HG03066 (cell line): ENCODE results near the gene HMCN1.

Source experiments
- ATAC-seq: cut with Tn5 transposase; IDR thresholded peaks from one replicate; pipeline ENCODE4 v1.9.1; 2021; ENCODE audit warnings: low read depth; ENCODE audit not compliant: unreplicated experiment

The HMCN1 gene

DNA sequence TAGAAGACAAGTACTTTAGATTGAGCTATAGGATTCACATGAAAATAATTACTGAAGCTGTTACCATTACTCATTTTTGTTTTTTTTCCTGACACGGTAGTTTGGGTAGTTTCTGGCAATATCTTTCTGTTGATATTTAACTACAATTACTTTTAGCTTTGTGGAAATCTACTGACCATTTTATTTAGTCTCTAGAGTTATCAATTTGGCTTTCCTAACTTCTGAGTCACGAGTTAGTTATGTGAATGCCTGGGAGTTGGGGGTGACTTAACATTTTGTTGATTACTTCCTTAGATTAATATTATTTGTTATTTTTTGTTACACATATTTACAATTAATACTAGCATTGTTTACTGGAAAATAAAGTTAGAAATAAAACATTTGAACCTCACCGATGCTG, 160.6 kb downstream of the HMCN1 start:
- no peak for ATAC-seq

DNA sequence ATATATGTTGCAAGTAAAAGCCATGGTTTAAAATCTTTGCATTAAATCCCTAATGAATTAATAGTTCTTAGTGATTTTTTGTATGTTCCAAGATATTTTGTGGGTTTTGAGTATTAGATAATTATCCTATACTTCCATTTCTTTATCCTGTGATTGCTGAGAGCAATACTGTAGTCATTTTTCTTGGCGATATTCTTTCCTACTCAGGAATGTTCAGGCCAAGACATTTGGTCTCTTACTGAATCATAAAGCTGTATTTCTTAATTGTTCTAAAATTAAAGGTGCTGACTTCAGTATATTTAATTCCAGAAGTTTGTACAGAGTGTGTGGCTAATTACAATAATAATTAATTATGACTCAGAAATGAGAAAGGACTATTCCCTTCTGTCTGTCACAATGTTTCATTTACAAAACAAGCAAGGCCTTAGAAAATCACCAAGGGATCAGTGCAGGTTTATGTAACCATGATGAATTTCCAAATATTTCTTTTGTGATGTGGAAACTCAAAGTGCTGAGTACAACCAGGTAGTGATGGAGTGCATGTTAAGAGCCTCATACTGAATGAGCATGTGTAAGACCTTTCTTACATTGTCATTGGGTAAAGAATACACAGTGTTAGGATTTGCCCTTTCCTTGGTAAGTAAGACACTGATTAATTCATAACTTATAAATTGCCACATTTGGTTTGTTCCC, 161.2 kb downstream of the HMCN1 start:
- no peak for ATAC-seq

DNA sequence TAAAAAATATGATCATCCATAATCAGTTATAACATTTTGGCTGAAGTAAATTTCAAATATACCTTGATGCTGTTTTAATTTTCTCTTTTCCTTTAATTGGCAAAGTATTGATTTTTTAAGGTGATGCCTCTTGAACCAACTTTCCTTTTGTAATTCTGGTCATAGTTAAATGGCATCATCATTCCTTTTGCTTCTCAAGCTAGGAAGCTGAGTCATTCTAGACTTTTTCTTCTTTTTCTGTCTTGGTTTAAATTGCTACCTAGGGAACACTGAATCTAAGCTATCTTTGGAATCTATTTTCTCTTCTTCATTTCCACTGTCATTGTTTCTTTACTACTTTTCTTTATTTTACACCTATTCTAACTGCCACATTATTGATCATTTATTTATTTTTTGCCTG, 162.7 kb downstream of the HMCN1 start:
- ATAC-seq, result no peak

DNA sequence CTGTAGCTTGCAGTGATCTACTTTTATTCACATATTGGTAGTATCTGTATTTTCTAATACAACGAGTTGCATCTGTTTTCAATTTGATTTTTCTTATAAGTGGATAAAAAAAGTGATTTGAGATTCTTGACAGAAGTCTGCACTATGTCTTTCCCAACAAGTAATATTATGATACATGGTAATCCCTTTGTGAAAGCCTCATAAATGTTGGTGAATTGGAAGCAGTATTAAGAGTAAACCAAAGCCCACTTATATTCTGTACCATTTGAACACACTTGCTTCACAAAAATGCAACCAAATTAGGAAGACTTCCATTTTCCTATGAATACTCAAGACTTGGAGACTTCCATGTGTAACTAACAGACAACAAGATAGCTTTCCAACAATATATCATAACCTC, 172.0 kb downstream of the HMCN1 start:
- no peak for ATAC-seq

DNA sequence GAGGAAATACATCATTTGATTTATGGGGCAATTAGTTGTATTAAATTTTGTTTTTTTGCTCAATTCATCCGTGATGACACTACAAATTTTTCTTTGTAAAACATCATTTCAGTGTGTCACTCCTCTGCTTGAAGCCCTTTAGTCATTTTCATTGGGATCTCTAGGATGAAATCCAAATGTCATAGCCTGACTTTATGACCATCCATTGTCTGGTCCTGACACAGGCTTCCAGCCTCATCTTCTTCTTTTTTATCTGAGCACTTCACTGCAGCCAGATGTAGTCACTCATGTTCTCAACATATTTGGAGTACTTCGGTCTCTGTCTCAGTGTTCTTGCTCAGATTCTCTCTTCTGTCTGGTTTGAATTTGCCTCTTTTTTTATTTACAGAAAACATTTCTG, 173.1 kb downstream of the HMCN1 start:
- no peak for ATAC-seq

DNA sequence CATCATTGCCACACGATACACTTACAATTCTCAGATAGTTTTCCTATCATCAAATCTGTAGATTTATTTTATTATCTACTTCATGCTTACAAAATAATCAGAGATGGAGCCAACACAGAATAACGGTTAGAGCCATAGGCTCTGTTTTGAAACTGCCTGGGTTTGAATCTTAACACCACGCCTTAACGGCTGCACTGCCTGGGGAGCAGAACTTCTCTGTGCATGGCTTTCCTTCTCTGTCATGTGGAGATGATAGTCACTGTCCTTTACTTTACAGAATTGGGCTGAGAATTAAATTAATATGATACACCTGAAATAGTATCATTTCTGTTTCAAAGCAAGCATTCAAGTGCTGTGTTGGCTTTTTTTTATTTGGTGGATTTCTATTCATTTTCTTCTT, 177.8 kb downstream of the HMCN1 start:
- ATAC-seq, result no peak

DNA sequence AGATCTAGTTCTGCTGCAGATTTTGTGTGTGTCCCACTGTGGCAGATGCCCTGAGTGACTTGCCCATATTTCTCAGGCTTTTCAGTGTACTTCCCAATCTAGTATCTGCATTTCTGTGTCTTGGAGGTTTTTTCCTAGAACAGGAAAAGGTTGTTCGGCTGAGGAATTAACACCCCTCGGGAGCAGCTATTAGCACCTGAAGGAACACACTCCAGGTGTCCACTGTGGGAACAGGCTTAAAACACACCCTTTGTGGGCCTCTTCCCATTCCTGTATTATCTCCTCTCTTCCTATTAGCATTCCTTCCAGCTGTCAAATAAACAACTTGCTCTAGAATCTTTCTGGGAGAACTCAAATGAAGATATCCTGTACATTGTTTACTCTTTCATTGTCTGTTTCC, 178.3 kb downstream of the HMCN1 start:
- ATAC-seq, result no peak

DNA sequence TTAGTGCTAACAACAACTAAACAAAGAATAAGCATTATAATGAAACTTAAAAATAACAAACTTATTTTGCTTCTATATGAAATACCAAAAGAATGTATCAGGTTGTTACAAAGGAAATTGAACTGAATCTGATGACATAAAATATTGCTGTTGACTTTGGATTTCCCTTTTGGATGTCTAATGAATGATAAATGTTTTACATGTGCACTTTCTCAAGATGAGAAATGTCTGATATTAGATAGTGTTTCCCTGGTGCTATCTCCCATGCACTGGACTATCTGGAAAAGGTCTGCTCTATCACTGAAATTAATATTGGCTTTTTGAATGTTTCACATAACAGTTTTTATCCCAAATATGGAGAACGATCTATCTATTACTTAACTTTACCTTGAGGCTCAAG, 179.9 kb downstream of the HMCN1 start:
- no peak for ATAC-seq

DNA sequence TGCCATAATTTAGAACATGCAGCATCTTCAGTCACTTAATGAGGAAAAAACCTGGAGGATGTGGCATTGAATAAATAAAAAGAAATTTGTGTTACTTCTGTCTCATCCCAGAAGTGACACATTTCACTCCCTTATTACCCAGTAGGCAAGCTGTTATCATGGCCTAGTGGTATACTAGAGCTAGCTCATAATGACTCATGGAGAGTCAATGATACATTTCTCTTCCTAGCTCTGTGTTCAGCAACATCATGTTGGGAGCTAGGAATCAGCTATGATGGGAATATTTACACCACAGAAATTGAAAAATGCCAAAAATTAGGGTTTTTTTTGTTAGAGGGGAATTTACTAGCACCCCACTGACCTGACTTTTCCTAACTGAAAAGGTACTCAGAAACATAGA, 182.7 kb downstream of the HMCN1 start:
- no peak for ATAC-seq

DNA sequence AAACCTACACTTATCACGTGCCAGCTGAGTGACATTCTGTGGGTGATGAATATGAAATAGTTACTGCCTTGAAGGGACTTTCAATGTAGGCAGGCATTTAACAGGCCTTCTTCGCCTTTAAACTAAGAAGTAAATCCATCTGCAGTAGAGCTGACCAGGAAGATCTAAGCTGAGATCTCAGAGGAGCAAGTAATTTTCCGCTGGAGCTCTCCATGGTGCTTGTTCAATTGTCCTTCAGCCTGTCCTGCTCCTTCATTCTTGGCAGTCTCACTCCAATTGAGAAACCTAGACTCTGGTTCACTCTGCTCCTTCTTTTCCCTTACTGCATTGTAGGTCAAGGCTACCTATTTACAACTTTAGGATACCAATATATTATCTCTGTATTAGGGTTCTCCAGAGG, 183.5 kb downstream of the HMCN1 start:
- no peak for ATAC-seq

DNA sequence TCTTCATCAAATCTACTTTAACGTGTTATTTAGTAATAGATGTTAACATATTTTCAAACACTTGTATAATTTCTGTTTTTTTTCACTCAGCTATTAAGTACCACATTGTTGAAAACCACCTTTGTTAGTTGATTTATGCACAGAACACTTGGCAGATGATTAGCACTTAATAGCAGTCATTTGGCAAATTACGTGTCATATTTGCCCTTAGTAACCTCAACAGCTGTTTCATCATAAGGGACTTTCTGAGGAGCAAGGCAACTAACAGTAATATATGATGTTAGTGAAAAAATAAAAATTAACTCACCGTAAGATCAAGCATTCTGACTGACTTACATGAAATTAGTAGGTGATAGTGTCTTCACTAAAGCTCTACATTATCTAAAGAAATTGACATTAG, 186.4 kb downstream of the HMCN1 start:
- ATAC-seq, result no peak

DNA sequence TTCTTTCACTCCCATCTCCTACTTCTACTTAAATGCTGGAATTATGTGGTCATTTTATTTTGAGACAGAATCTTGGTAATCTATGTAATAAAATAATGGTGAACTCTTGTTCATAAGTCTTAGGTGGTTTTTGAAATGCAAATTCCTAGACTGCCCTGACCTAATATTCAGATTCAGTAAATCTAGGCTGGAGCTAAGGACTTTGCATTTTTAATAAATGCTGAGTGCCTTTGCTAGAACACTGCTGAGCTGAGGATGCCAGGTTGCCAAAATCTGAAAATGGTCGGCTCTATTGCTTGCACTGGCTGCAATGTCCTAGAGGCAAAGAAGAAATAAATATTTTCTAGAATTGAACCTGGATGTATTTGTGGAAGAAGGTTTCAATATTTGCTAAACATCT, 187.4 kb downstream of the HMCN1 start:
- ATAC-seq, result no peak

DNA sequence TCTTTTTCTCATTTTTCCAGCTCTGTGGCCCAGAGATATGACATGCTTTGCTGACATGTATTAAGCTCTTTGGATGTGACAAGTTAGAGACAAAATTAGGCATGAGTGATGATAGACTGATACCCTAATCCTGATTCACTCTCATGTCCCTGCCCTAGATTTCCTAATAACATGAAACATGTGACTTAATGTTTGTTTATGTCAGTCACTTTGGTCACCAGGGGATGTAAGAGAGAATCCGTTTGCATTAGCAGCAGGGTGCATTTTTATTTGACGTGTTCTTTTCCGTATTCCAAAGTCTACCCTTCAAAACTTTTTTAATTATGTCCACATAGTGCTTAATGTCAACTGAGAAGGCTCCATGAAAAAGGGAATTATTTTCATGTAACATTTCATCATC, 192.4 kb downstream of the HMCN1 start:
- no peak for ATAC-seq

DNA sequence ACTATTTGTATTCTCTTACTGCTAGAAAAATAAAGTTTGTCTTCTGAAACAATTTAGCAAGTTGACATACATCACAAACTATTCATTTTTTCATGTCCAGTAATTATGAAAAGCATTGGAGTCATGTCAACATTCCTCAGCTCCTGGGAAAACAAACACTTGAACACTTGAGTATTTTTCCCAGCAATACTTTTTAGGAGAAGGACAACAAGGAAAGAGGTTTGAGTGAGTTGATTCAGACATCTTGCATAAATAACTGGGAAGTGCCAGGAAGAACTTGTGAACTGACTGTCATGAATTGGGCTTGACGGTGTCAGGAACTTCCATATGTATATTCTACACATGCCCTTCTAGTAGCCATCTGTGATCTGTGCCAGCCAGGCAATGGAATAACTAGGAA, 195.6 kb downstream of the HMCN1 start:
- ATAC-seq, result no peak

DNA sequence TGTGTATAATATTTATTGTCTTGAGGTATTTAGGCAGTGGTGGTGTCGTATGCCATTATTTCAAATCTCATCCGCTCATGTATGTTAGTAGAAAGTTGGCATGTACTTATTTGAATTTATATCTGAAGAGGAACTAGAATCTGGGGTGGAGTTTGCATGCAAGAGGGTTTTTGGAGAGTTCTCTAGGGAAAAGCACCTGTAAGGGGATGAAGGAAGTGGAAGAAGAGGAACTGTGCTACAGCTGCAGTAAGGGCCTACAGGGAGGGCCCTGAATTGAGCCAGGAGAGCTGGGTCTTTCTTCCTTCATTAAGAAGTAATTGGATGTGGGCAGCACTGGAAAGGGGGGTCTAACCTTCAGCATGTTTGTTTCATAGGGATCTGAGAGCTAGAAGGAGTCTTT, 197.2 kb downstream of the HMCN1 start:
- ATAC-seq, result no peak

DNA sequence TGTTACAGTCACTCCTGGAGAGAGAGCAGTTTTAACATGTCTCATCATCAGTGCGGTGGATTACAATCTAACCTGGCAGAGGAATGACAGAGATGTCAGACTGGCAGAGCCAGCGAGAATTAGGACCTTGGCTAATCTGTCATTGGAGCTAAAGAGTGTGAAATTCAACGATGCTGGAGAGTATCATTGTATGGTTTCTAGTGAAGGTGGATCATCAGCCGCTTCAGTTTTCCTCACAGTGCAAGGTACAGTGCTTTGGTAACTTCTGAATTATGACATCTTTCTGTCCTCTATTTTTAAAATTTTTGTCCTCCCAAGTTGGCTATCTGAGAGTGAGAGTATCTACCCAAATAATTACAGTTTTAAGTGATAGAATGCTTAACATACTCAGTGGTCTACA, 199.4 kb downstream of the HMCN1 start:
- no peak for ATAC-seq

DNA sequence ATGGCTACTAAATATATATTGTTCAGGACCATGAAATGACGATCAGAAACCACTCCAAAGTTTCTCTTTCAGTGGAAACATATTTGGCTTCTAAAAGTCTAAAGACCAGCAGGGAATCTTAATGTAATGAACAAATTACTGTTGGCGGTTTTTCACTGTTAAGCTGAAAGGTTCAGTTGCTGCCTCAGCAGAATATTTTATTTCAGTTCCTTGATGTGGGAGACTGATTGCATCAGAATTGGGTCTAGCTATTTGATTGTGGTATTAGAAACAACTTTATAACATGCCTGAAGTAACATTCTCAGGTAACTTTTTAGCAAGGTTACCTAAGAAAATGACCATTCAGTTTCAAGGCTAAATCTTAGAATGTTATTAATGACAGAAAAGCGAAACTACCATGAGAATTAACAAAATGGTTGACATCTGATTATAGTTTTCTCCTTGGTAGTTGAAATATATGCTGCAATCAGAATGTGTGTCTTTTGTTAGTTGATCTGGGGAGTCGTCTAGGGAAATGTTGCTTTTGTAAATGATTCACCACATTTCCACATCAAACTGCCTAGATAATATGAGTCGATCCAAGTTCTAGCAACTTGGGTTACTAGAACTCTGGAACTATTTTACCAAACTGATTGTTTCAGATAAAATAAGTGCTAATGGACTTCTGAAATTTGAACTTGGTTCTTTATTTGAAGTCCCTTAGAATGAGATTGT, 200.4 kb downstream of the HMCN1 start:
- ATAC-seq, result no peak

DNA sequence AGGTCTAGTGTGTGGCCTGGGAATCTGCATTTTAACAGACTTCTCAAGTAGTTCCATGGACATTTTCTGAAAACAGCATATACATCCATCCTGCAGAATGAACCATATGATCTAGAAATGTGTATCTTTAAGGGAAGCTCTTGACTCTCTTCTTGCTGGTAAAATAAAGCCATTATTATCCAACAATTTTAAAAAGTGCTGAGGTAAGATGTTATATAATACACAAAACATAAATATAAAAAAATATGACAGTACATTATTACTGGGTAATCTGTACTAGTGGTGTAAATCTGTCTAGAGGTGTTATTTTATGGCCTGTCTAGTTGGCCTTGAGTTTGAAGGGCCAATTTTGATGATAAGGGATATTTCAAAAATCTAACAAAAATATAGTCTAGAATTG, 201.2 kb downstream of the HMCN1 start:
- ATAC-seq, result no peak

DNA sequence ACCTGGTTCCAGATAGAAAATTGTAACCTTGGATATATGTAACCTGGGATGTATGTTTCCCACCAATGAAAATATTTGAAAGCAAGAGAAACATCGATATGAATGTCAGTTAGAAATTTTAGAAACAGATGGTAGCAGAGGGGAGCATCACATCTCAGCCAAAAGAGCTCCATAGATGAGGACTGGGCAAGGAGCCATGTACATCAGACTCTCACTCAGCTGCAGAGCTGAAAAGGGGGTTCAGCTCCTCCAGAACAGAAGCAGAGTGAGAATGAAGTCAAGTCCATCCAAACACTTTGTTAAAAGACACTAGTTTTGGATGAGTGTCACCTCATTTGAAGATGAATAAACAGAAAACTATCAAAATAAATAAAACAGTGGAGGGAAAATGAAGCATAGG, 202.4 kb downstream of the HMCN1 start:
- ATAC-seq, result no peak

DNA sequence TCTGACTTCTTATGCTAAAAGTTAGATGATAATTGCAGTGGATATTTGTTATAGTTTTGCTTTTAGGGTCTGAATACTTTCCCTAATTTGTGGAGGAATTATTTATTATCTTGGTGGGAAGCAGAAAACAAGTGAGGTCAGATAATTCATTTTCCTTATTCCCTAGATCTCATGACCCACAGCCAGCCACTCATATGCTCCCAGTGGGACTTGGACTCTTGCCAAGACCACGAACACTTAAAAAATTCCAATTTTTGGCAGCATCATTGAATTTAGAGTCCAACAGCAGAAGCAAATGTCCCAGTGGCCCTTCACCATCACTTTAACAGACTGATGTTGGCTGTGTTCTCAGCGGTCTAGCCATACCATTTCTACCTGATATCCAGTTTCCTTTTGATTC, 204.2 kb downstream of the HMCN1 start:
- ATAC-seq, result no peak

DNA sequence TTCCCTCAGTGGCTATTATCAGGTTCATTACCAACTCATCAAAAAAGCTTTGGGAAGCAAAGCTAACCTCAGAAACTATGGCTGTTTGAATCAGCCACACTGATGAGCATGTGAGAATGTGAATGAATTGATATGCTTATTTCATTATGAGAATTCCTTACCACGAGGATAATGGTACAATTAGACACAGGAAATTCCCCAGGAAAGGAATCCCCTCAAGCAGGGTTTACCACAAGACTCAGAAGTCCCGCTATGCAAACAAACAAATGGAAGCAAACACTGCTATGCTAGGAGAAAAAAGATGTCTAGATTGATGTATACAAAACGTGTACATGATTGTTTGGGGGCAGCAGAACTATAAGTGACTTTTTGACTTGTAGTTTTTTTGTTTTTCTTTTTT, 205.0 kb downstream of the HMCN1 start:
- no peak for ATAC-seq

DNA sequence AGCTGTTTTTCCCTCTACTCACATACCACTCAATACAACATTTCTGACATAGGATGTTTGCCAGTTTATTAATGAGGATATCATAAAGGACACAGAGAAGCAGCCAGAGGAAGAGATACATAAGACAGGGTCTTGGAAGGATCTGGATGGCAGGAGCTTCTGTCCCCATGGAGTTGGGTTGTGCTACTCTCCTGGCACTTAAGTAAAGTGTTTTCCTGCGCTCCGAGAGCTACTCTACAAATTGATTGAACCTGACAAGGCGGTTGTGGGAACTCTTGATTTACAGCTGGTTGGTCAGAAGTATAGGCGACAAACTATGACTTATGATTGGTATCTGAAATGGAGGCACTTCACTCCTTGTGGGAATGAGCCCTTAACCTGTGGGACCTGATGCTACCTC, 208.8 kb downstream of the HMCN1 start:
- ATAC-seq, result no peak

DNA sequence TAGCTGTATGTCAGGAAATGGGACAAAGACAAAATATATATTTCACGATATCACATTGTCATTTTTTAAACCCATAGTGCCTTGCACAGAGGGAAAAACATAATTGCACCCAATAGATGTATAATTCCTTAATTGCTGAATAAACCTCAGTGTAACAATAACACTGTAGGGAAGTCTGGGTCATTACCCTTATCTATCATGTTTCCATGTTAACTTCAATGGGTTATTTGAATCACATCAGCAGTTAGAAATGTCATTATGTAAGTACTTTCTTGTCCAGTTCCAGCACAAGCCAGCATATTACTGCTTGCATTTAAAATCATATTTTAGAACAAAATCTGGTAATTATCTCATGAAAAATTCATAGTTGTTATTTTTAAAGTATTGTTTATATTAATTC, 222.7 kb downstream of the HMCN1 start:
- no peak for ATAC-seq
